Breast epithelium (tissue), 4 donors: ENCODE measurements around the gene GMIP. TPM values are rescaled to one million over a fixed set of nuclear protein-coding genes. Genes with fewer than 3 reads are reported as not detected.

Source experiments
- DNase-seq, 2 donors: peaks; one replicate each; pipeline ENCODE4 v3.0.0-alpha.2; 2019; ENCODE audit warnings: low spot score in 2 of 2
- H3K27ac ChIP-seq, 2 donors: fragments of 200-600 bp; sonication (generic) in 1 of 2; one replicate each; pipeline ENCODE4 v1.5.1; 2016 to 2019; ENCODE audit warnings: mild to moderate bottlenecking in 1 of 2
- H3K27me3 ChIP-seq, 2 donors: fragments of 200-600 bp; sonication (generic) in 1 of 2; one replicate each; pipeline versions ENCODE4 v1.5.1 to v1.6.0; 2017 to 2019; ENCODE audit warnings: control low read depth in 1 of 2, mild to moderate bottlenecking in 1 of 2
- H3K36me3 ChIP-seq: fragments of 200-600 bp; one replicate; pipeline ENCODE4 v1.5.1; 2019
- H3K4me1 ChIP-seq, 2 donors: fragments of 200-600 bp; sonication (generic); one replicate each; pipeline ENCODE4 v1.5.1; 2016 to 2019; ENCODE audit warnings: control low read depth in 1 of 2
- H3K4me3 ChIP-seq, 3 donors: fragments of 200-600 bp; sonication (generic); 1 replicate in 2 of 3; 2 replicates in 1 of 3; pipeline ENCODE4 v1.5.1; 2016 to 2019; ENCODE audit warnings: mild to moderate bottlenecking in 3 of 3, moderate library complexity in 2 of 3
- H3K9me3 ChIP-seq, 2 donors: fragments of 200-600 bp; sonication (generic) in 1 of 2; one replicate each; pipeline ENCODE4 v1.5.1; 2016 to 2019; ENCODE audit warnings: control low read depth in 1 of 2
- POLR2A ChIP-seq: fragments of 450-650 bp; IDR thresholded peaks from one replicate; pipeline ENCODE4 v1.6.1; 2016; ENCODE audit warnings: antibody characterized with exemption, mild to moderate bottlenecking, moderate library complexity
- POLR2AphosphoS5 ChIP-seq, 3 donors: sonication (generic); formaldehyde crosslinking; IDR thresholded peaks; one replicate each; pipeline ENCODE4 v1.6.1; 2017; ENCODE audit warnings: antibody characterized with exemption in 3 of 3
- intact Hi-C: fragments of 100-400 bp; cut with DNase I; formaldehyde crosslinking; loops from one replicate; pipeline ENCODE4 v1.15.1; 2023; ENCODE audit warnings: low total_unique reads
- total RNA-seq, 3 donors: library from RNA; depleted of rRNA; stranded (reverse); fragments of >200 nt; gene quantifications; one replicate each; pipeline ENCODE4 v1.1.0, GENCODE V29; 2016
- TF ChIP-seq, protein P1 (sequence below), 3 donors: fragments of 450-650 bp; IDR thresholded peaks; one replicate each; pipeline ENCODE4 v1.5.1; 2016 to 2017; ENCODE audit warnings: antibody characterized with exemption in 3 of 3, mild to moderate bottlenecking in 3 of 3, moderate library complexity in 3 of 3

GMIP gene
- total RNA-seq, 3 donors from 2014 or later, result 7.9 to 10.4 (median 8.5) TPM

GRCh38 chr19:19584356-19584755, 59.1 kb downstream of the GMIP start:
- DNase-seq, result no peak
- Histone ChIP-seq H3K4me1 (no peaks in the 10 kb centered on the region), H3K27me3 (no peaks in the 10 kb centered on the region), H3K4me3 (no peak overlapping the region), H3K36me3 (no peaks in the 10 kb centered on the region), H3K27ac (no peak overlapping the region), H3K9me3 (no peaks in the 10 kb centered on the region)
- TF ChIP-seq POLR2A, result no peak
- TF ChIP-seq, protein P1, sequence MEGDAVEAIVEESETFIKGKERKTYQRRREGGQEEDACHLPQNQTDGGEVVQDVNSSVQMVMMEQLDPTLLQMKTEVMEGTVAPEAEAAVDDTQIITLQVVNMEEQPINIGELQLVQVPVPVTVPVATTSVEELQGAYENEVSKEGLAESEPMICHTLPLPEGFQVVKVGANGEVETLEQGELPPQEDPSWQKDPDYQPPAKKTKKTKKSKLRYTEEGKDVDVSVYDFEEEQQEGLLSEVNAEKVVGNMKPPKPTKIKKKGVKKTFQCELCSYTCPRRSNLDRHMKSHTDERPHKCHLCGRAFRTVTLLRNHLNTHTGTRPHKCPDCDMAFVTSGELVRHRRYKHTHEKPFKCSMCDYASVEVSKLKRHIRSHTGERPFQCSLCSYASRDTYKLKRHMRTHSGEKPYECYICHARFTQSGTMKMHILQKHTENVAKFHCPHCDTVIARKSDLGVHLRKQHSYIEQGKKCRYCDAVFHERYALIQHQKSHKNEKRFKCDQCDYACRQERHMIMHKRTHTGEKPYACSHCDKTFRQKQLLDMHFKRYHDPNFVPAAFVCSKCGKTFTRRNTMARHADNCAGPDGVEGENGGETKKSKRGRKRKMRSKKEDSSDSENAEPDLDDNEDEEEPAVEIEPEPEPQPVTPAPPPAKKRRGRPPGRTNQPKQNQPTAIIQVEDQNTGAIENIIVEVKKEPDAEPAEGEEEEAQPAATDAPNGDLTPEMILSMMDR (IDR thresholded peaks at IDR 0.05), result no peak
- TF ChIP-seq POLR2AphosphoS5 (IDR thresholded peaks at IDR 0.05), result no peak
- intact Hi-C loops, result no loop called here

GRCh38 chr19:19582471-19582870, 61.0 kb downstream of the GMIP start:
- intact Hi-C loops, result no loop called here
- no peak for DNase-seq
- Histone ChIP-seq H3K36me3 (no peaks in the 10 kb centered on the region), H3K4me3 (no peak overlapping the region), H3K27ac (no peak overlapping the region), H3K9me3 (peaks cover 0 to 3% of the 10 kb centered on the region in 2 donors), H3K4me1 (no peaks in the 10 kb centered on the region), H3K27me3 (no peaks in the 10 kb centered on the region)
- no peak for TF ChIP-seq POLR2A
- TF ChIP-seq, protein P1 (IDR thresholded peaks at IDR 0.05), result no peak
- no peak for TF ChIP-seq POLR2AphosphoS5 (IDR thresholded peaks at IDR 0.05)

- DNase-seq, result no peak
- intact Hi-C loops, result no loop called here
- no peak overlapping the region for H3K4me3 ChIP-seq
Measured at GRCh38 chr19:19581391-19581790, 62.1 kb downstream of the GMIP start.

GRCh38 chr19:19580418-19580817, 63.0 kb downstream of the GMIP start:
- no peak overlapping the region for H3K4me3 ChIP-seq
- H3K27me3 ChIP-seq, result no peaks in the 10 kb centered on the region
- TF ChIP-seq, protein P1 (IDR thresholded peaks at IDR 0.05), result no peak
- DNase-seq, result no peak
- no peaks in the 10 kb centered on the region for H3K36me3 ChIP-seq
- intact Hi-C loops, result no loop called here
- H3K9me3 ChIP-seq, result peaks cover 0 to 3% of the 10 kb centered on the region in 2 donors
- no peak overlapping the region for H3K27ac ChIP-seq
- H3K4me1 ChIP-seq, result no peaks in the 10 kb centered on the region

More at GRCh38 chr19:19581391-19581790, 62.1 kb downstream of the GMIP start:
- Histone ChIP-seq H3K9me3 (peaks cover 0 to 3% of the 10 kb centered on the region in 2 donors), H3K36me3 (no peaks in the 10 kb centered on the region), H3K4me1 (no peaks in the 10 kb centered on the region), H3K27me3 (no peaks in the 10 kb centered on the region), H3K27ac (no peak overlapping the region)
- TF ChIP-seq POLR2AphosphoS5 (IDR thresholded peaks at IDR 0.05) (no peak), POLR2A (no peak)
- TF ChIP-seq, protein P1 (IDR thresholded peaks at IDR 0.05), result no peak

- no peak for DNase-seq
- no peaks in the 10 kb centered on the region for H3K36me3 ChIP-seq
- H3K27ac ChIP-seq, result no peak overlapping the region
- H3K4me1 ChIP-seq, result no peaks in the 10 kb centered on the region
- intact Hi-C loops, result no loop called here
- H3K9me3 ChIP-seq, result peaks cover 0 to 3% of the 10 kb centered on the region in 2 donors
- H3K27me3 ChIP-seq, result no peaks in the 10 kb centered on the region
- H3K4me3 ChIP-seq, result no peak overlapping the region
- no peak for TF ChIP-seq POLR2A
- no peak for TF ChIP-seq POLR2AphosphoS5 (IDR thresholded peaks at IDR 0.05)
- TF ChIP-seq, protein P1 (IDR thresholded peaks at IDR 0.05), result no peak
Measured at GRCh38 chr19:19579533-19580361, 63.7 kb downstream of the GMIP start.
